SK-N-DZ (cell line): ENCODE data around the gene DIP2B.
A peak's percentile ranks its signal among the peaks of the same experiment; 100 is the strongest.

Experiments used
- DNase-seq: peaks from one replicate; pipeline ENCODE4 v3.0.0-alpha.2; 2015; ENCODE audit warnings: low spot score

The DIP2B gene

DNA sequence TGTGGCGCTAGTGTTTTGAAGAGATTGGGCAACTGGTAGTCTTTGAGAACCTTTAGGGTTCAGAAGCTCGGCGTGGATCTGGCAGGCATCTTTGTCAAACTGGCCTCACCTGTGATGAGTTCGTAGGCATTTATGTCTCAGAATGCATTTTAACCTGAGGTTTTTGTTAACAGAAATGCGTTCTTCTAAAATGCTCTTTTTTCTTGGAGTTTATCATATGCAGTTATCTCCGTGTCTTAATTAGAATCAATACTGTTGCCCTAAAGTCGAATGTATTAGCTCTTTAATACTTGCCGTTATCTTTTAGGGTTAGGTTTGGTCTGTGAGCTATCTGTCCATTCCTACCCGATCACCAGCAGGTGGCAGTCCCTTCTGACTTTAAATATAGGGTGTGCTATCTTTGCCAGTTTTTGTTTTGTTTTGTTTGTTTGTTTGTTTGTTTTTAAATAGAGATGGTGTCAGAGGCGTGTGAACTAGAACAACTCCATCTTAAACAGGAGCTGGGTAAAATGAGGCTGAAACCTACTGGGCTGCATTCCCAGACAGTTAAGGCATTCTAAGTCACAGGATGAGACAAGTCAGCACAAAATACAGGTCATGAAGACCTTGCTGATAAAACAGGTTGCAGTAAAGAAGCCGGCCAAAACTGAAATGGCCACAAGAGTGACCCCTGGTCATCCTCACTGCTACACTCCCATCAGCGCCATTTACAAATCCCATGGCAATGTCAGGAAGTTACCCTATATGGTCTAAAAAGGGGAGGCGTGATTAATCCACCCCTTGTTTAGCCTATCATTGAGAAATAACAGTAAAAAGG lies 260.5 kb downstream of the DIP2B start:
- peak; percentile 66 for DNase-seq

DNA sequence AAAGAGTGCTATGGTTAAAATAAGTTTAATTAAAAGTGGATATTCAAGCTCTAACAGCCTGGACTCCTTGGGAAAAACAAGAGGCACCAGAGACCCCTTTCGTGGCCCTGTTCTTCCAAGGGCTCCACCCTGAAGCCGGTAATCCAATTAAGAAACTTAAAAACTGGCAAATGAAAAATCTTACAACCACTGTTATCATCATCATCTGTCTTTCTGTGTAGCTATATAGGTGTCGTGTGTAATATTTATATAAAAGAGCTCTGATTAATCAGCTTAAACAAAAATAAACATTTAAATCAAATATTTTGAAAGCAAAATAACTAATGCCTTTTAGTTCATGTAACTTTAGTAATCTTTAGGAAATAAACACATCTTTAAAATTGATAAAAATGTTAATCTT lies 263.6 kb downstream of the DIP2B start:
- no peak for DNase-seq

DNA sequence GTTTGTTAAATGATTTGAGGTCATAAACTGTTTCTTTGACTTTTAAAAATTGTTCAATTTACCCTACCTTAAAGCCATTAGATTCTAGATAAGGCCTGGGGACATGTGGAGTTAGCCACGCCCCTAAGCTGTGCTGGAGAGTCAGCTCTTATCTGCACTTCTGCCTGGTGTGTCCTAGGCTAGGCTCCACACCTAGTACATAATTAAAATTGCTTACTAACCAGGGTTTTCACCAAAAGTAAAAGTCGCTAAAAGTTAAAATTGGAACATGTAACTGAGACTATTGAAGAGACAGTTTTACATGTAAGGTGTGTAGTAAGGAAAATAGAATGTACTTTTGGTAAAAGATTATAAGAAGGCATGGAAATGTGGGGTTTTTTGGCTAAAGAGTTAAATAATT lies 264.0 kb downstream of the DIP2B start:
- DNase-seq: peak; percentile 55

DNA sequence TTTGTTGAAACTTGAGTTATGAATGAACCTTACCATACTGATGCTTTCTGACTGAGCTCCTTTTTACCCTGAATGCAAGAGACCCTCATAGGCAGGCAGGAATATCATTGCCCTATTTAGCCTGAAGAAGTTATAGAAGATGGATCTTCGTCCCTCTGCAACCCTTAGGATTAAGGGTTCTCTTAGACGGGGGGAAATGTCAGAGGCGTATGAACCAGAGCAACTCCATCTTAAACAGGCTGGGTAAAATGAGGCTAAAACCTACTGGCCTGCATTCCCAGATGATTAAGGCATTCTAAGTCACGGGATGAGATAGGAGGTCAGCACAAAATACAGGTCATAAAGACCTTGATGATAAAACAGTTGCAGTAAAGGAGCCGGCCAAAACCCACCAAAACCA lies 266.6 kb downstream of the DIP2B start:
- DNase-seq: no peak

GRCh38 chr12:50772470-50772869 lies 267.7 kb downstream of the DIP2B start:
- DNase-seq: no peak

DNA sequence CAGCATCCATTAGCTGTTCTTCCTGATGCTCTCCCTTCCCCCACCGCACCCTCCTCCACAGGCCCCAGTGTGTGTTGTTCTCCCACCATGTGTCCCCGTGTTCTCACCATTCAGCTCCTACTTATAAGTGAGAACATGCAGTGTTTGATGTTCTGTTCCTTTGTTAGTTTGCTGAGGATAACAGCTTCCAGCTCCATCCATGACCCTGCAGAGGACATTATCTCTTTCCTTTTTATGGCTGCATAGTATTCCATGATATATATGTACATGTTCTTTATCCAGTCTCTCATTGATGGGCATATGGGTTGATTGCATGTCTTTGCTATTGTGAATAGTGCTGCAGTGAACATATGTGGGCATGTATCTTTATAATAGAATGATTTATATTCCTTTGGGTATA lies 268.1 kb downstream of the DIP2B start:
- no peak for DNase-seq

DNA sequence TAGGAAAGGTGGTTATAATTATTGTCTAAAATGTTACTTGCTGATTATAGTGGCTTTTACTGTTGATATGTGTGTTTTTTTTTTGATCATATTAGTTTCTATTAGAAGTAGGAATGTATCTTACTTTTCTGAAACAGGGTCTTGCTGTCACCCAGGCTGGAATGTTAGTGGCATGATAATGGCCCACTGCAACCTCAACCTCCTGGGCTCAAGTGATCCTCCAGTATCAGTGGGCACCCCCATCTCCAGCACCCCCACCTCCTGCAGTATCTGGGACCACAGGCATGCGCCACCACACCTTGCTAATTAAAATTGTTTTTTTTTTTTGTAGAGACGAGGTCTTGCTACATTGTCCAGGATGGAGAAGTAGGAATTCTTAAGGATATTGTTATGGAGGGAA lies 270.5 kb downstream of the DIP2B start:
- no peak for DNase-seq

GRCh38 chr12:50776749-50777728 lies 272.3 kb downstream of the DIP2B start:
- DNase-seq: no peak

DNA sequence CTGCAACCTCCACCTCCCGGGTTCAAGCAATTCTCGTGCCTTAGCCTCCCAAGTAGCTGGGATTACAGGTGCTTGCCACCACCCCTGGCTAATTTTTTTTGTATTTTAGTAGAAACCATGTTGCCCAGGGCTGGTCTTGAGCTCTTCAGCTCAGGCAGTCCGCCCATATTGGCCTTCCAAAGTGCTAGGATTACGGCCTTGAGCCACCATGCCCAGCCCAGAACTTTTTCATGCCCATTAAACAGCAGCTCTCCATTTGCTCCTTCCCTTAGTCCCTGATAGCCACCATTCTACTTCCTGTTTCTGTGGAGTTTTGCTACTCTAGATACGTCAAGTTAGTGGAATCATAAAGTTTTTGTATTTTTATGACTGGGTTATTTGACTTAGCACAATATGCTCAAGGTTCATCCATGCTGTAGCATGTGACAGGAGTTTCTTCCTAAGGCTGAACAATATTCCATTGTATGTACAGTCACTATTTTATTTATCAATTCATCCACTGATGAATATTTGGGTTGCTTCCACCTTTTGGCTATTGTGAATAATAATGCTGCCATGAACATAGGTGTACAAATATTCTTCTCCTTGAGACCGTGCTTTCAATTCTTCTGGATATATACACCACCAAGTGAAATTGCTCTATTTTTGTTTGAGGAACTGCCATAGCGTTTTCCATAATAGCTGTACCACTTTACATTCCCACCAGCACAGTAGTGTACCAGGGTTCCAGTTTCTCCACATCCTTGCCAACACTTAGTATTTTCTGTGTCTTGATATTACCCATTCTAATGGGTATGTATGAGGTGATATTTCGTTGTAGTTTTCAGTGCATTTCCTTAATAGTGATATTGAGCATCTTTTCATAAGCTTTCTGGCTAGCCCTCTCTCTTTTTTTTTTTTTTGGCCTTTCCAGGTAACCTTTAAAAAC lies 274.1 kb downstream of the DIP2B start:
- no peak for DNase-seq

- no peak for DNase-seq
These were observed 275.2 kb downstream of the DIP2B start for GRCh38 chr12:50780013-50780412.

- no peak for DNase-seq
These were observed 279.7 kb downstream of the DIP2B start for GRCh38 chr12:50784501-50784900.

DNA sequence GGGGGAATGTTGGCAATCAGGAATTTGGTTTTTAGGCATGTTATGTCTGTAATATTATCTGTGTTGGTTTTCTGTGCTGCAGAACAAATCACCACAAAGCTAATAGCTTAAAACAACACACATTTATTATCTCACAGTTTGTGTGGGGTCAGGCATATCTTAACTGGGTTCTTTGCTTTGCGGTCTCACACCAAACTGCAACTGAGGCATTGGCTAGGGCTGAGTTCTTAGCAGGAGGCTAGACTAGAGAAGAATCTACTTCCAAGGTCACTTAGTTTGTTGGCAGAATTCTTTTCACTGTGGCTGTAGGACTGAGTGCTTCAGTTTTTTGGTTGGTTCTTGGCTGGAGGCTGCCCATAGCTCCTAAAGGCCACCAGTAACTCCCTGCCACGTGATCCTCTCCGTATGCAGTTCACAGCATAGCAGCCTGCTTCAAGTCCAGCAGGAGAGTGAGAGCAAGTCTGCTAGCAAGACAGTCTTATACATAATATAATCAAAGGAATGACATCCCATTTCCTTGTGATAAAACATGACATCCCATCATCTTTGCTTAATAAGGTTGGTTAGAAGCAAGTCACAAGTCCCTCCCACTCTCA lies 280.7 kb downstream of the DIP2B start:
- no peak for DNase-seq

DNA sequence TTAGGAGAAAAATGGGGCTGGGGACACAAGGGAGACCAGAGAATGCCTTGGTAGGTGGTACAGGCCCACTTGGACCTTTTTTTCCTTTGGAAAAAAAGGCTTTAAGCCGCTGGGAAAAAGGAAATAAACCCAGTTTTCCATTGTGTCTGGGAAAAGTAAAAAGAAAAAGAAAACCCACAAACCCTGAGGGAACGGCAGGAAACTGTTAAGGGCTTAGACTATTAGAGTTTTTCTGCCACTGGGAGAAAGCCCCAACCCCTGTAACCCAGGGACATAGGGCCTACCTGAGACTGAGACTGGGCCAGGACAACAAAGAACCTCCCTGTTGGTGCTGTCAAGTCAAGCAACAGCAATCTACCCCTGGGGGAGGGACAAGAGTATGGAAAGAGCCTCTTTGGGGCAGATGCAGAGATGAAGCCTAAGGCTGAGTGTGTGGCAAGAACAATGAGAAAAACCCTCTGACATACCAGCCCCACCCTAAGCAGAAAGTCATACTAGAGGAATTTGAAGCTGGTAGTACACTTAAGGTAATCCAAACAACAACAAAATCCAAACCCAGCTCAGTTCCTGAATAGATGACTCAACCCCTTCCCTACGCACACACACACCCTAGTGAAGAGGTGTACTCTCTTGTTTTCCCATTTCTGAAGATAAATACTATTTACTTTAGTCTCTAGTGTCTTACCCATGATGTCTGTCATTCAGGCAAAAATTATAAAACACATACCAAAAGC lies 281.9 kb downstream of the DIP2B start:
- DNase-seq: no peak

- no peak for DNase-seq
These were observed 282.8 kb downstream of the DIP2B start for GRCh38 chr12:50787618-50788017.

GRCh38 chr12:50788561-50788960 lies 283.8 kb downstream of the DIP2B start:
- no peak for DNase-seq

DNA sequence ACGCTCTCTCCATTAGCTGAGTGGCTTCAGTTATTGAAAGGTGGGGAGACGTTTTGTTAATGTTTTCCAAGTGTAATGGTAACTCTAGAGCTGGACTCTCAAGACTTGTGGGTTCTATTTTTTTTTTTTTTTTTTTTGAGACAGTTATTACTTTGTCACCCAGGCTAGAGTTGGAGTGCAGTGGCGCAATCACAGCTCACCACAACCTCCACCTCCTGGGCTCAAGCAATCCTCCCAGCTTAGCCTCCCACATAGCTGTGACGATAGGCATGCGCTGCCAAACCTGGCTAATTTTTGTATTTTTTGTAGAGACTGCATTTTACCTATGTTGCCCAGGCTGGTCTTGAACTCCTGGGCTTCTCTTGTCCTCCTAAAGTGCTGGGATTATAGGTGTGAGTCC lies 285.3 kb downstream of the DIP2B start:
- no peak for DNase-seq
